RWPE1 (cell line): ENCODE data around the gene TECR.

Experiments used
- CTCF ChIA-PET: fragments of 350-600 bp; sonication (Branson Sonifier 250); formaldehyde crosslinking; extraction: SDS; loops from one replicate; lab custom pipeline; 2021; lab: Yijun Ruan, JAX
- POLR2A ChIA-PET: fragments of 400-600 bp; formaldehyde crosslinking; extraction: SDS; loops from one replicate; lab custom pipeline; 2020; ENCODE audit warnings: antibody characterized with exemption; ENCODE audit not compliant: low non-redundant PET; lab: Yijun Ruan, JAX
- DNase-seq: peaks from one replicate; pipeline ENCODE4 v3.0.0; 2012; ENCODE audit warnings: low spot score
- H3K27ac ChIP-seq: fragments of 450-650 bp; 2 replicates; pipeline ENCODE4 v1.5.1; 2017
- TF ChIP-seq, protein P1 (sequence below): fragments of 450-650 bp; conservative IDR thresholded peaks from 2 replicates; pipeline ENCODE4 v1.5.1; 2017; ENCODE audit warnings: low read depth, mild to moderate bottlenecking

TECR gene

DNA sequence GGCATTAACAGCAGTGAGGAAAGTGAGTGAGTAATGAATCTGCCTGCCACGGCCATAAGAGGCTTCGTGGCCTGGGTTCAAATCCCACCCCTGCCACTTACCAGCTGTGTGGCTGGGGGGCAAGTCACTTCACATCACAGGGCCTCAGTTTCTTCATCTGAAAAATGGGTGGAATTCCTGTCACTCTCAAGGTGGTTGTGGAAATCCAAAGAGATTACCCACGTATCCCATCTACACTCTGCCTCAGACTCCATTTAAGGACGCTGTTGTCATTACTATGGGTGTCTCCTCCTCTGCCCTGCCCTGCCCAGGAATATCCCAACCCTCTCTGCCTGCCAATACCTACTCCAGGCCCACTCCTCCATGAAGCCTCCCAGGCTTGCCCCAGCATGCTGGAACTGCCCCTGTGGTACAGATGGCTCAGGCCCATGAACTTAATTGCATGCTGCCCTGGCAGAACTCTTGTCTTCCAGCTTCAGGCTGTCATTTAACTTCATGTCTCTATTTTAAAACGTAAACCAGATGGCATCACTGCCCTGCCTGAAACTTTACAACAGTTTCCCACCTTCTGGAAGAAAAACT is 36.5 kb upstream of the TECR start:
- DNase-seq = no peak
- H3K27ac ChIP-seq = peak overlapping the region; percentile 87
- ChIA-PET CTCF (interaction anchor here (0.6 to 1.4 kb wide), 2 partner anchors 12 to 69 kb away, joined by 3 to 5 read pairs; no protein-coding TSS in a partner anchor), POLR2A (no interaction called here)
- TF ChIP-seq, protein P1, sequence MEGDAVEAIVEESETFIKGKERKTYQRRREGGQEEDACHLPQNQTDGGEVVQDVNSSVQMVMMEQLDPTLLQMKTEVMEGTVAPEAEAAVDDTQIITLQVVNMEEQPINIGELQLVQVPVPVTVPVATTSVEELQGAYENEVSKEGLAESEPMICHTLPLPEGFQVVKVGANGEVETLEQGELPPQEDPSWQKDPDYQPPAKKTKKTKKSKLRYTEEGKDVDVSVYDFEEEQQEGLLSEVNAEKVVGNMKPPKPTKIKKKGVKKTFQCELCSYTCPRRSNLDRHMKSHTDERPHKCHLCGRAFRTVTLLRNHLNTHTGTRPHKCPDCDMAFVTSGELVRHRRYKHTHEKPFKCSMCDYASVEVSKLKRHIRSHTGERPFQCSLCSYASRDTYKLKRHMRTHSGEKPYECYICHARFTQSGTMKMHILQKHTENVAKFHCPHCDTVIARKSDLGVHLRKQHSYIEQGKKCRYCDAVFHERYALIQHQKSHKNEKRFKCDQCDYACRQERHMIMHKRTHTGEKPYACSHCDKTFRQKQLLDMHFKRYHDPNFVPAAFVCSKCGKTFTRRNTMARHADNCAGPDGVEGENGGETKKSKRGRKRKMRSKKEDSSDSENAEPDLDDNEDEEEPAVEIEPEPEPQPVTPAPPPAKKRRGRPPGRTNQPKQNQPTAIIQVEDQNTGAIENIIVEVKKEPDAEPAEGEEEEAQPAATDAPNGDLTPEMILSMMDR = no peak

GRCh38 chr19:14494411-14494810 is 35.0 kb upstream of the TECR start:
- ChIA-PET POLR2A (interaction anchor here (0.9 kb wide), 1 partner anchor 24 kb away, joined by 8 read pairs; the partner anchor contains the start of gene DNAJB1), CTCF (interaction anchor here (1.9 kb wide), 1 partner anchor 11 kb away, joined by 9 read pairs; no protein-coding TSS in a partner anchor)

DNA sequence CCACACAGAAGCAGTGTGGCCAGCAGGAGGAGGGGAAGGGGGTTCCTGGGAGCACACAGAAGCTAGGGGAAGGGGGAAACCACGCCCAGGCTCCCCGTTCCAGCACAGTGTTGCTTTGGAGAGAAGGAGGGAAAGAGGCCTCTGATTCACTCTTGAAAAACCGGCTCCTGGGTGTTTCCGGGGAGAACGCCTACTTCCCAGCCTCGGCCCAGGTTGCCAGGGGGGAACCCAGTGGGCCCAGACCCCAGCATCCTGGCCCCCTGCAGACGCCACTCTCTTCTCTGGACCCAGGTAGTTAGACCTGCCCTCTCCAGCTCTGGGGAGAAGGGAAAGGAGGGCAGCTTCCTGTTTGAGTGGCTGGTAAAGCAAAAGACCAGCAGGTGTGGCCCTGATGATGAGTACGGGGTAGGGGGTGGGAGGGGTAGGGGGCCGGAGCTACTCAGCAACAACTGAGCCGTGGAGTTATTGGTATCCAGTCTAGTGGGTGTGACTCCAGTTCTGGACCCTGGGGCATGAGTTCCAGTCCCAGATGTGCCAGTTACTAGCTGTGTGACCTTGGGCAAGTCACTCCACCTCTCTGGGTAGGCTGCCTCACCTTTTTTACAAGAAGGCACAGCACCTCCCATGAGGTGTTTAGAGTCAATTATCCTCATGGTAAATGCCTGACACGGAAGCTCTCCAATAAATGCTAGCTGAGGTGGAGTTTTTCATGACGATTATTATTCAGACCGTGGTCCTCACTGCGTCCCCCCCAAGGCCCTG is 34.3 kb upstream of the TECR start:
- peak; percentile 81 for DNase-seq
- ChIA-PET POLR2A (interaction anchor here (0.6 to 0.9 kb wide), 4 partner anchors 9 to 64 kb away, joined by 3 to 8 read pairs (median 4); partner anchors contain the start of gene DNAJB1), CTCF (interaction anchor here (0.6 to 1.9 kb wide), 4 partner anchors 11 to 1287 kb away, joined by 3 to 9 read pairs (median 4); no protein-coding TSS in a partner anchor)
- TF ChIP-seq, protein P1 = no peak
- peak overlapping the region; percentile 87 for H3K27ac ChIP-seq

More at GRCh38 chr19:14494411-14494810, 35.0 kb upstream of the TECR start:
- no peak for DNase-seq
- peak overlapping the region; percentile 87 for H3K27ac ChIP-seq
- TF ChIP-seq, protein P1 = no peak

DNA sequence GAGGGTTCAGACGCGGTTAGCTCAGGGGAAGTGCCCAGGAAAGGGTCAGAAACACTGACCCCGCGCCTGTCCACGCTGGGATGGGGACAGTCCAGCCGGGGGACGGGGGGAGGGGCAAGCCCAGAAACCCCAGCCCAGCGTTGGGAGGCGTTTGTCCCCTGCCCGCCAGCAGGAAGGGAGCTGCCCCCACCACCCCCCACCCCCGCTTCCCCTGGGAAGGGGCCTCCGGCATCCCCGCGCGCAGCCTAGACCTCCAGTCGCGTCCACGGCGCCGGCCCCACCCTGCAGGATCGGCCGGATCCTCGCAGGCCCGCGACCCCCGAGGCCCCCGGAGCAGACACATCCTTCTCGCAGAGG is 33.7 kb upstream of the TECR start:
- DNase-seq = no peak
- CTCF ChIA-PET = interaction anchor here (0.6 to 1.9 kb wide), 3 partner anchors 10 to 30 kb away, joined by 3 to 9 read pairs (median 6); no protein-coding TSS in a partner anchor
- POLR2A ChIA-PET = interaction anchor here (0.6 kb wide), 2 partner anchors 9 to 10 kb away, joined by 3 to 4 read pairs; no protein-coding TSS in a partner anchor
- TF ChIP-seq, protein P1 = no peak
- H3K27ac ChIP-seq = peak overlapping the region; percentile 87

GRCh38 chr19:14496029-14496833 is 33.2 kb upstream of the TECR start, which contains the start of gene GIPC1:
Gene GIPC1, minus strand, starts transcription at chr19:14496127. Its CDS starts 13,151 bp downstream, at chr19:14482976.
- peak; percentile 100 for DNase-seq
- TF ChIP-seq, protein P1 = no peak
- H3K27ac ChIP-seq = peak within 1 kb of the TSS; percentile 87
- ChIA-PET POLR2A (interaction anchor here (0.6 to 1.6 kb wide), 7 partner anchors 8 to 40 kb away, joined by 3 to 6 read pairs (median 3); partner anchors contain the start of gene DNAJB1), CTCF (interaction anchor here (1.9 kb wide), 1 partner anchor 10 kb away, joined by 9 read pairs; no protein-coding TSS in a partner anchor)
